Measurements from ENCODE around the gene MYO1F.

- TF ChIP-seq, protein P1, sequence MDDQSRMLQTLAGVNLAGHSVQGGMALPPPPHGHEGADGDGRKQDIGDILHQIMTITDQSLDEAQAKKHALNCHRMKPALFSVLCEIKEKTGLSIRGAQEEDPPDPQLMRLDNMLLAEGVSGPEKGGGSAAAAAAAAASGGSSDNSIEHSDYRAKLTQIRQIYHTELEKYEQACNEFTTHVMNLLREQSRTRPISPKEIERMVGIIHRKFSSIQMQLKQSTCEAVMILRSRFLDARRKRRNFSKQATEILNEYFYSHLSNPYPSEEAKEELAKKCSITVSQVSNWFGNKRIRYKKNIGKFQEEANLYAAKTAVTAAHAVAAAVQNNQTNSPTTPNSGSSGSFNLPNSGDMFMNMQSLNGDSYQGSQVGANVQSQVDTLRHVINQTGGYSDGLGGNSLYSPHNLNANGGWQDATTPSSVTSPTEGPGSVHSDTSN (IDR thresholded peaks at IDR 0.05; ENCODE audit: insufficient replicate concordance, low read depth, low read length): no peak
- TF ChIP-seq ZZZ3 (IDR thresholded peaks at IDR 0.05; ENCODE audit: control insufficient read depth, insufficient read length, low read depth) (no peak), EZH2 (IDR thresholded peaks at IDR 0.05; ENCODE audit: borderline replicate concordance, control insufficient read depth, low read depth, low read length) (no peak)
Measured at GRCh38 chr19:8580710-8581281, 3.6 kb upstream of the MYO1F start.
